AG04450 (cell line): ENCODE measurements around the gene TFCP2L1. TPM values are rescaled to one million over a fixed set of nuclear protein-coding genes. Genes with fewer than 3 reads are reported as not detected.

Source experiments
- CTCF ChIA-PET: fragments of 300-600, 350-600 bp; formaldehyde crosslinking; extraction: SDS; loops from one replicate; lab custom pipeline; 2022; ENCODE audit warnings: antibody characterized with exemption, inconsistent platforms; lab: Charles Lee
- POLR2A ChIA-PET: fragments of 350-600 bp; formaldehyde crosslinking; extraction: SDS; loops from one replicate; lab custom pipeline; 2021; ENCODE audit warnings: antibody characterized with exemption, inconsistent platforms; lab: Yijun Ruan, JAX
- DNase-seq: peaks from one replicate; pipeline ENCODE4 v3.0.0-alpha.2; 2011; ENCODE audit warnings: low read depth, low spot score
- H3K27ac ChIP-seq: one replicate; pipeline ENCODE4 v1.5.1; 2012; ENCODE audit warnings: low read depth, low read length, control low read depth
- H3K27me3 ChIP-seq: one replicate; pipeline ENCODE4 v1.6.0; 2012; ENCODE audit warnings: low read length; ENCODE audit not compliant: control insufficient read depth, insufficient read depth
- H3K4me3 ChIP-seq: 2 replicates; pipeline ENCODE4 v1.5.1; 2011; ENCODE audit warnings: mild to moderate bottlenecking, low read depth, low read length, control low read depth
- H3K9me3 ChIP-seq: 2 replicates; pipeline ENCODE4 v1.5.1; 2012; ENCODE audit warnings: low read length; ENCODE audit not compliant: control insufficient read depth, insufficient read depth
- CTCF ChIP-seq: IDR thresholded peaks from 2 replicates; pipeline ENCODE4 v1.5.1; 2011; ENCODE audit warnings: low read depth, low read length, control low read depth, inconsistent platforms
- polyA plus RNA-seq: library from polyadenylated mRNA; depleted of rRNA; stranded (reverse); fragments of >200 nt; gene quantifications from 2 replicates; pipeline ENCODE4 v1.2.3, GENCODE V29; 2011

The TFCP2L1 gene
- polyA plus RNA-seq, 1 experiment: not detected

- POLR2A ChIA-PET: no interaction called here
- Histone ChIP-seq H3K4me3 (no peak overlapping the region), H3K9me3 (no peaks in the 10 kb centered on the region; the same call in 1 of the 2 replicates), H3K27ac (no peak overlapping the region), H3K27me3 (peaks cover 21% of the 10 kb centered on the region)
- DNase-seq: no peak
- CTCF ChIA-PET: no interaction called here
- no peak for TF ChIP-seq CTCF
Observed at GRCh38 chr2:121235542-121235941, 49.5 kb downstream of the TFCP2L1 start.

- ChIA-PET CTCF (no interaction called here), POLR2A (no interaction called here)
- DNase-seq: no peak
- TF ChIP-seq CTCF: no peak
- Histone ChIP-seq H3K27me3 (peaks cover 17% of the 10 kb centered on the region), H3K9me3 (no peaks in the 10 kb centered on the region; the same call in 1 of the 2 replicates), H3K27ac (no peak overlapping the region), H3K4me3 (no peak overlapping the region)
Observed at GRCh38 chr2:121234791-121235190, 50.2 kb downstream of the TFCP2L1 start.

GRCh38 chr2:121234144-121234543 lies 50.9 kb downstream of the TFCP2L1 start:
- ChIA-PET CTCF (no interaction called here), POLR2A (interaction anchor here (0.5 kb wide), 1 partner anchor 40 kb away, joined by 7 read pairs; no protein-coding TSS in a partner anchor)
- H3K27me3 ChIP-seq: peaks cover 14% of the 10 kb centered on the region
- H3K4me3 ChIP-seq: no peak overlapping the region
- DNase-seq: no peak
- no peaks in the 10 kb centered on the region; the same call in 1 of the 2 replicates for H3K9me3 ChIP-seq
- no peak overlapping the region for H3K27ac ChIP-seq
- TF ChIP-seq CTCF: no peak

GRCh38 chr2:121233486-121234110 lies 51.4 kb downstream of the TFCP2L1 start:
- TF ChIP-seq CTCF: no peak
- no peak overlapping the region for H3K27ac ChIP-seq
- ChIA-PET CTCF (no interaction called here), POLR2A (interaction anchor here (0.5 kb wide), 1 partner anchor 40 kb away, joined by 7 read pairs; no protein-coding TSS in a partner anchor)
- H3K27me3 ChIP-seq: peaks cover 14% of the 10 kb centered on the region
- no peaks in the 10 kb centered on the region; the same call in 1 of the 2 replicates for H3K9me3 ChIP-seq
- no peak overlapping the region for H3K4me3 ChIP-seq
- DNase-seq: no peak

GRCh38 chr2:121232626-121233265 lies 52.3 kb downstream of the TFCP2L1 start:
- Histone ChIP-seq H3K27me3 (peaks cover 14% of the 10 kb centered on the region), H3K4me3 (no peak overlapping the region), H3K9me3 (no peaks in the 10 kb centered on the region; the same call in 1 of the 2 replicates), H3K27ac (no peak overlapping the region)
- POLR2A ChIA-PET: no interaction called here
- CTCF ChIA-PET: no interaction called here
- DNase-seq: no peak
- TF ChIP-seq CTCF: no peak
